ENCODE measurements around the gene PLIN4.

DNA sequence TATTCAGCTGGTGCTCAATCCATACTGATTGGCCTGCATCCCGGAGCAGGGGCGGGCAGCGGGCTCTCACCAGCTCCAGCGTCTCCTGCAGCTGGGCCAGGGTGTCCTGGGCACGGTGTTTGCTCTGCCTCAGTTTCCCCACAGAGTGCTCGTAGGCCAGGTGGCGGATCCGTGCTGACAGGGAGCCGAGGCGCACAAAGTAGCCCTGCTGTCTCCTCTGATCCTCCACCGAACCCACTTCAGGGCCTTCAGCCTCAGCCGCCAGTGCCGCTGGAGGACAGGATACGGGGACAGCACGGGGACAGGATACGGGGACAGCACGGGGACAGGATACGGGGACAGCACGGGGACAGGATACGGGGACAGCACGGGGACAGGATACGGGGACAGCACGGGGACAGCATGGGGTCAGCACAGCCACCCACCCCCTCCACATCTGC, 7.3 kb upstream of the PLIN4 start:
- TF ChIP-seq, protein P1, sequence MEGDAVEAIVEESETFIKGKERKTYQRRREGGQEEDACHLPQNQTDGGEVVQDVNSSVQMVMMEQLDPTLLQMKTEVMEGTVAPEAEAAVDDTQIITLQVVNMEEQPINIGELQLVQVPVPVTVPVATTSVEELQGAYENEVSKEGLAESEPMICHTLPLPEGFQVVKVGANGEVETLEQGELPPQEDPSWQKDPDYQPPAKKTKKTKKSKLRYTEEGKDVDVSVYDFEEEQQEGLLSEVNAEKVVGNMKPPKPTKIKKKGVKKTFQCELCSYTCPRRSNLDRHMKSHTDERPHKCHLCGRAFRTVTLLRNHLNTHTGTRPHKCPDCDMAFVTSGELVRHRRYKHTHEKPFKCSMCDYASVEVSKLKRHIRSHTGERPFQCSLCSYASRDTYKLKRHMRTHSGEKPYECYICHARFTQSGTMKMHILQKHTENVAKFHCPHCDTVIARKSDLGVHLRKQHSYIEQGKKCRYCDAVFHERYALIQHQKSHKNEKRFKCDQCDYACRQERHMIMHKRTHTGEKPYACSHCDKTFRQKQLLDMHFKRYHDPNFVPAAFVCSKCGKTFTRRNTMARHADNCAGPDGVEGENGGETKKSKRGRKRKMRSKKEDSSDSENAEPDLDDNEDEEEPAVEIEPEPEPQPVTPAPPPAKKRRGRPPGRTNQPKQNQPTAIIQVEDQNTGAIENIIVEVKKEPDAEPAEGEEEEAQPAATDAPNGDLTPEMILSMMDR (IDR thresholded peaks at IDR 0.05), result no peak
- no peak for TF ChIP-seq POLR2A (IDR thresholded peaks at IDR 0.05)
